Choroid plexus epithelial cell (primary cell): Measurements from ENCODE around the gene DCST2.

Experiments used
- DNase-seq: peaks from one replicate; pipeline ENCODE4 v3.0.0-alpha.2; 2010; ENCODE audit warnings: low read depth
- H3K4me3 ChIP-seq: 2 replicates; pipeline ENCODE4 v1.5.1; 2011; ENCODE audit warnings: low read depth, mild to moderate bottlenecking, control low read depth, low read length, moderate library complexity
- TF ChIP-seq, protein P1 (sequence below): conservative IDR thresholded peaks from 2 replicates; pipeline ENCODE4 v1.5.1; 2011; ENCODE audit warnings: low read depth, mild to moderate bottlenecking, control low read depth, inconsistent platforms, low read length, moderate library complexity

DCST2 gene

DNA sequence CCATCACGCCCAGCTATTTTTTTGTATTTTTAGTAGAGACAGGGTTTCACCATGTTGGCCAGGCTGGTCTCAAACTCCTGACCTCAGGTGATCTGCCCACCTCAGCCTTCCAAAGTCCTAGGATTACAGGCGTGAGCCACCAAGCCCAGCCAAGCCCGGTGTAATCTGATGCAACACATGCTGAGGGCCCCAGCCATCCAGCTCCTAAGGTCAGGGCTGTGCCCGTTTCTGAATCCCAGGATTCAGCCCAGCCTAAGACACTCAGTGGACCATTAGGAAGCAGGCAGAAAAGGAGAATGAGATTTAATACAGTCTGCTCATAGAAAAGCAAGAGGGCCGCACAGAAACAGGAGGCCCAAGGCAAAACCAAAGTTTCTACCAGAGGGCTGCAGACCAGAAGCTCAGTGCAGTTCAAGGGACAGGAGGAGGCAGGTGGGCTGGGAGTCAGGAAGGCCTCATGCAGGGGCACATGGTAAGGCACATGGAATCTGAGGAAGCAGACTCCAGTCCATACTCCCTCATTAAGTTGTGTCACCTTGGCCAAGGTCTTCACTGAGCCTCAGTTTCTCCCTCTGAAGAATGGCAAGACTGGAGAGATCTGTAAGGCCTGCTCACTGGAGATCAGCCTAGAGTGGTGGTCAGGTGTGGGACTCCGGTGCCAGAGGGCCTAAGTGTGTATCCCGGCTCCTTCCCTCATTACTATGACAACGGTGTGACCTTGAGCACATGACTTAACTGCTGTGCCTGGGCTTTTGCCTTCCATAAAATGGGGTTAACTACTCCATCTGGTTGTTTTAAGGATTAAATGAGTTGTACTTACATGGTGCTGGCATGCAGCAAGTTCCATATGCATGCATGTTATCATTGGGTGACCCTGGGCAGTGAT is 15.1 kb upstream of the DCST2 start:
- H3K4me3 ChIP-seq, result no peak overlapping the region
- TF ChIP-seq, protein P1, sequence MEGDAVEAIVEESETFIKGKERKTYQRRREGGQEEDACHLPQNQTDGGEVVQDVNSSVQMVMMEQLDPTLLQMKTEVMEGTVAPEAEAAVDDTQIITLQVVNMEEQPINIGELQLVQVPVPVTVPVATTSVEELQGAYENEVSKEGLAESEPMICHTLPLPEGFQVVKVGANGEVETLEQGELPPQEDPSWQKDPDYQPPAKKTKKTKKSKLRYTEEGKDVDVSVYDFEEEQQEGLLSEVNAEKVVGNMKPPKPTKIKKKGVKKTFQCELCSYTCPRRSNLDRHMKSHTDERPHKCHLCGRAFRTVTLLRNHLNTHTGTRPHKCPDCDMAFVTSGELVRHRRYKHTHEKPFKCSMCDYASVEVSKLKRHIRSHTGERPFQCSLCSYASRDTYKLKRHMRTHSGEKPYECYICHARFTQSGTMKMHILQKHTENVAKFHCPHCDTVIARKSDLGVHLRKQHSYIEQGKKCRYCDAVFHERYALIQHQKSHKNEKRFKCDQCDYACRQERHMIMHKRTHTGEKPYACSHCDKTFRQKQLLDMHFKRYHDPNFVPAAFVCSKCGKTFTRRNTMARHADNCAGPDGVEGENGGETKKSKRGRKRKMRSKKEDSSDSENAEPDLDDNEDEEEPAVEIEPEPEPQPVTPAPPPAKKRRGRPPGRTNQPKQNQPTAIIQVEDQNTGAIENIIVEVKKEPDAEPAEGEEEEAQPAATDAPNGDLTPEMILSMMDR, result no peak
- DNase-seq, result no peak

DNA sequence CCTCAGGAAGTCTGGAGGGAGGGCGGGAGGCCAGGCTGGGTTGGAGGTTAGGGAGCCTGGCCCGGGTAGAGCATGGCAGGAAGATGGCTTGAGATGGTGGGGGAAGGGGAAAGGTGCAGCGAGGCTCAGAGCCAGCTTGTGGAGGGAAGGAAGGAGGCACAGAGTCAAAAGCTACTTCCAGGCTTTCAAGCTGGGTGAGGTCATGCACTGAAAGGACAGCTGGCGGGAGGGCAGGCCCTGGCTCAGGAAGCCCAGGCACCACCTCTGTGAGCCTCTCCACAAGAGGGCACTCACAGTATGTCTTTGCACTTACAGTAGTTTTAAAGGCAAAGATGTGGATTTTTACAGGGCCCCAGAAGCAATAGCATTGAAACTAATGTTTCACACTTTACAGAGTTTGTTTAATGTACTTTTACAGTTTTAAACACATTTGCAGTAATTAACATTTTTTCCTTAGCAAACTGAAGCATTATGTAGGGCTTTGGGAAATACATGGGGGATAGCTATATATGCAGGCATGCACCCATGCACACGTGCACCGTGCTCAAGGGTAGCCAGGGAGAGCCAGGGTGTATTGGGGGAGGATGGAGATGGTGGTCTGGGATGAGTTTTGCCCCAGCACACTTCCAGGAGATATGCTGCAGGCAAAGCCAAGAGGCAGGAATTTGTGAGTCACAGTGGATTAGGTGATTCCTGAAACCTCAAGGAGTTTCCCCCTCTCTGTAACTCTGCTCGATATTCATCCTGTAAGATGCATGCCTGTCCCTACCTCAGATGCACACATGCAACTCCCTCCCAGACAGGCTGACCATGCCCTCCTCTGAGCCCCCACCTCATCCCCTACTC is 11.5 kb upstream of the DCST2 start:
- TF ChIP-seq, protein P1, result peak; percentile 81
- peak; percentile 79 for DNase-seq
- no peak overlapping the region for H3K4me3 ChIP-seq

DNA sequence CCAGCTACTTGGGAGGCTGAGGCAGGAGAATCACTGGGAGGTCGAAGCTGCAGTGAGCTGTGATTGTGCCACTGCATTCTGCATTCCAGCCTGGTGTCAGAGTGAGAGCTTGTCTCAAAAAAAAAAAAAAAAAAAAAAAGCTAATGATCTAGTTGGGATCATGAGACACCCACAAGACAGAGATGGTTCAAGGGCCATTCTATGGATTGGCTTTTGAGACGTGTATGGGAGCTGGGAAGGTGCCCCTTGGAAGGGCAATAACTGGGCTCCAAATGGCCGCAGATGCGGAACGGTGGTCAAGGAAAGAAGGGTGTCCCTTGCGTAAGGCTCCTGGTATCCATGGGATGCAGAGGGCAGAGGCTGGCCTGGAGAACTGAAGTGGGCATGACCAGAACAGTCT is 10.8 kb upstream of the DCST2 start:
- no peak overlapping the region for H3K4me3 ChIP-seq
- TF ChIP-seq, protein P1, result no peak
- DNase-seq, result no peak

DNA sequence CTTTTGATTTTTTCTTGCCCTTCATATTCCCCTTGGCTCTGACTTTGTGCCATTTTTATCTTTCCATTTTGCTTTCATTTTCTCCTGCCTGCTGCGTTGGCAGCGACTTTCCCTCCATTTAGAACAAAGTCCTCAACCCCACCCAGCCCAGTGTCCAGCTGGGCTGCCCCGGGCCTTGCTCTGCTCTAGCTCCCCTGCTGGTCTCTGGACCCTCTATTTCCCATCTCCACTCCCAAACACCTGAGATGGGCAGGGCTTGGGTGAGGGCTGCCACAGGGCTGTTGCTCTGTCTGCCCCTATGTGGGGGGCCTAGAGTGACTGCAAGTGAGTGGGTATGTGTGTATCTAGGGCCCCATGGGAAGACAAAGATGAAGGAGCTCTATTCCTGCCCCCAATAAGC is 10.2 kb upstream of the DCST2 start:
- TF ChIP-seq, protein P1, result no peak
- H3K4me3 ChIP-seq, result no peak overlapping the region
- no peak for DNase-seq

DNA sequence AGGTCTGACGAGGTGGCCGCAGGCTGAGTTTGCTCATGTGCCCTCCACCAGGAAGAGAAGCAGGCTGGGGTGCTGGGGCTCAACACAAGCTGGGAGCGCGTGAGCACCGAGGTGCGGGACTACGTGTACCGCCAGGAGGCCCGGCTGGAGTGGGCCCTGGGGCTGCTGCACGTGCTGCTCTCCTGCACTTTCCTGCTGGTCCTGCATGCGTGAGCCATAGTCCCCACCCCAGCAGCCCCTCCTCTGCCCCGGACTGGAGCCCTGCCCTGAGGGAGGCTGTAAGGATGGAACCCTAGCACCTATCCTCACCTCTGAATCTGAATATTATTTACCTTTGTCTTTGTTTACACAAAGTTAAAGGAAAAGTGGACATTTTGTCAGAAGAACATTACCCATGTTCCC is 9.7 kb upstream of the DCST2 start:
- TF ChIP-seq, protein P1, result no peak
- H3K4me3 ChIP-seq, result no peak overlapping the region
- DNase-seq, result no peak

DNA sequence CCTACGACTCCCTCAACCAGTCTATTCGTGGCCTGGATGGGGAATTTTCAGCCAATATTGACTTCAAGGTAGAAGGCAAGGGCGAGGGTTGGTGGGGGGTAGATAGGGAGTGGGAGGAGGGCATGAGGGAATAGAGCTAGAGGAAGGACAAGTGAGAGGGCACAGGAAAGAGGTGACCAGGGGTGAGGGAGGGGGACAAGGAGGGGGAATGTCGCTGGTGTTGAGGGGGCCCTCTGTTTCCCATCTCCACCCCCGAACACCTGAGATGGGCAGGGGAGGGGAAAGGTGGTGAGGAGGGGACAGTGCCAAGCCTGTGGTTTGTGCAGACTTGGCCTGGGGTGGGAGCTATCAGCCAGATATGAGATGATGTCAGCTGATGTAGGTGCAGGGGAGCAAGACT is 9.2 kb upstream of the DCST2 start:
- TF ChIP-seq, protein P1, result no peak
- DNase-seq, result no peak
- no peak overlapping the region for H3K4me3 ChIP-seq
